OCI-LY1 (cell line): ENCODE measurements around the gene FGF14.

Experiments
- H2AFZ ChIP-seq: fragments of 200-600 bp; sonication (generic), shearing (Covaris generic); 2 replicates; pipeline ENCODE4 v1.6.0; 2014; ENCODE audit warnings: antibody characterized with exemption, mild to moderate bottlenecking, low read length
- H3F3A ChIP-seq: fragments of 200-600 bp; sonication (generic), shearing (Covaris generic); 2 replicates; pipeline ENCODE4 v1.6.0; 2014; ENCODE audit warnings: mild to moderate bottlenecking, antibody characterized with exemption, low read length, moderate library complexity; ENCODE audit not compliant: insufficient read depth
- H3K27ac ChIP-seq: fragments of 200-600 bp; sonication (generic); 2 replicates; pipeline ENCODE4 v1.5.1; 2014; ENCODE audit warnings: low read length, mixed run types, mild to moderate bottlenecking, low read depth; ENCODE audit not compliant: poor library complexity, severe bottlenecking
- H3K27me3 ChIP-seq: fragments of 200-600 bp; sonication (generic); 2 replicates; pipeline ENCODE4 v1.6.0; 2014; ENCODE audit warnings: antibody characterized with exemption, mild to moderate bottlenecking, low read length, moderate library complexity; ENCODE audit not compliant: insufficient read depth
- H3K36me3 ChIP-seq: fragments of 200-600 bp; sonication (generic); 2 replicates; pipeline ENCODE4 v1.6.1; 2014; ENCODE audit warnings: mild to moderate bottlenecking, antibody characterized with exemption, low read length, moderate library complexity, mixed read lengths; ENCODE audit not compliant: insufficient read depth
- H3K4me1 ChIP-seq: fragments of 200-600 bp; sonication (generic); 2 replicates; pipeline ENCODE4 v1.5.1; 2014; ENCODE audit warnings: mild to moderate bottlenecking, low read length, moderate library complexity; ENCODE audit not compliant: insufficient read depth, severe bottlenecking
- H3K4me2 ChIP-seq: fragments of 200-600 bp; sonication (generic), shearing (Covaris generic); 2 replicates; pipeline ENCODE4 v1.6.1; 2014; ENCODE audit warnings: low read length
- H3K4me3 ChIP-seq: fragments of 200-600 bp; sonication (generic); 2 replicates; pipeline ENCODE4 v1.5.1; 2014; ENCODE audit warnings: low read length, low read depth, mild to moderate bottlenecking, mixed read lengths; ENCODE audit not compliant: poor library complexity, severe bottlenecking
- H3K79me2 ChIP-seq: fragments of 200-600 bp; shearing (Covaris generic); 2 replicates; pipeline ENCODE4 v1.6.1; 2016; ENCODE audit warnings: mixed run types, low read length, mixed read lengths; ENCODE audit not compliant: insufficient read depth
- H3K9ac ChIP-seq: fragments of 200-600 bp; sonication (generic), shearing (Covaris generic); 2 replicates; pipeline ENCODE4 v1.6.1; 2014; ENCODE audit warnings: mild to moderate bottlenecking, low read length, mixed read lengths
- H3K9me2 ChIP-seq: fragments of 200-600 bp; sonication (generic), shearing (Covaris generic); 2 replicates; pipeline ENCODE4 v1.6.1; 2014; ENCODE audit warnings: low read depth, mild to moderate bottlenecking, low read length, mixed read lengths
- H3K9me3 ChIP-seq: fragments of 200-600 bp; shearing (Covaris generic); 2 replicates; pipeline ENCODE4 v1.6.1; 2014; ENCODE audit warnings: low read length, mixed read lengths
- H4K20me1 ChIP-seq: fragments of 200-600 bp; sonication (generic), shearing (Covaris generic); 2 replicates; pipeline ENCODE4 v1.6.0; 2016; ENCODE audit warnings: mild to moderate bottlenecking, low read length; ENCODE audit not compliant: insufficient read depth
- EZH2 ChIP-seq: fragments of 200-600 bp; sonication (generic), shearing (Covaris generic); IDR thresholded peaks from 2 replicates; pipeline ENCODE4 v1.8.0; 2017; ENCODE audit warnings: borderline replicate concordance, mixed run types, mild to moderate bottlenecking, antibody characterized with exemption, low read length, moderate library complexity, mixed read lengths
- TF ChIP-seq, protein P1 (sequence below): fragments of 200-600 bp; sonication (generic), shearing (Covaris generic); IDR thresholded peaks from 2 replicates; pipeline ENCODE4 v1.5.1; 2017; ENCODE audit warnings: mild to moderate bottlenecking, antibody characterized with exemption, low read length, moderate library complexity, mixed read lengths

FGF14 gene

DNA sequence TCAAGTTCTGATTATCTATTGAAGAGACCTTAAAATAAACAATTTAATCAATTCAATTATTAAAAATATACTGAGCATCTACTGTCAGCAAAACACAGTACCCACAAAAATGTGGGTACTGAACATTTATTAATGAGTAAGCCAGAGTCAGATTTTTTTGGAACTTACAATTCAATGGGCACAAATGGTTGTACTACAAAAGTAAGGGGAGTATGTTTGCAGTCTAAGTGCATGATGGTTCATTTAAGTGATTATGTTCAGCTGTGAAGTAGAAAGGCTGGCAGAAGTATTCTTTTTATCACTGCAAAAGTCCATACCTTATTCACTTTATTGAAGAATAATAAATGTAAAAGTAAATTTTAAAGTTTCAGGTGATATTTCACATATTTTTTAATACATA lies 27.6 kb downstream of the FGF14 start:
- H3K27me3 ChIP-seq = no peaks in the 10 kb centered on the region
- no peak overlapping the region for H3K4me2 ChIP-seq
- TF ChIP-seq, protein P1, sequence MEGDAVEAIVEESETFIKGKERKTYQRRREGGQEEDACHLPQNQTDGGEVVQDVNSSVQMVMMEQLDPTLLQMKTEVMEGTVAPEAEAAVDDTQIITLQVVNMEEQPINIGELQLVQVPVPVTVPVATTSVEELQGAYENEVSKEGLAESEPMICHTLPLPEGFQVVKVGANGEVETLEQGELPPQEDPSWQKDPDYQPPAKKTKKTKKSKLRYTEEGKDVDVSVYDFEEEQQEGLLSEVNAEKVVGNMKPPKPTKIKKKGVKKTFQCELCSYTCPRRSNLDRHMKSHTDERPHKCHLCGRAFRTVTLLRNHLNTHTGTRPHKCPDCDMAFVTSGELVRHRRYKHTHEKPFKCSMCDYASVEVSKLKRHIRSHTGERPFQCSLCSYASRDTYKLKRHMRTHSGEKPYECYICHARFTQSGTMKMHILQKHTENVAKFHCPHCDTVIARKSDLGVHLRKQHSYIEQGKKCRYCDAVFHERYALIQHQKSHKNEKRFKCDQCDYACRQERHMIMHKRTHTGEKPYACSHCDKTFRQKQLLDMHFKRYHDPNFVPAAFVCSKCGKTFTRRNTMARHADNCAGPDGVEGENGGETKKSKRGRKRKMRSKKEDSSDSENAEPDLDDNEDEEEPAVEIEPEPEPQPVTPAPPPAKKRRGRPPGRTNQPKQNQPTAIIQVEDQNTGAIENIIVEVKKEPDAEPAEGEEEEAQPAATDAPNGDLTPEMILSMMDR = no peak
- no peak for TF ChIP-seq EZH2
- H3K4me1 ChIP-seq = no peaks in the 10 kb centered on the region
- no peaks in the 10 kb centered on the region for H3K79me2 ChIP-seq
- H3K9ac ChIP-seq = no peak overlapping the region
- no peak overlapping the region for H3K27ac ChIP-seq
- H2AFZ ChIP-seq = no peak overlapping the region
- H3K9me3 ChIP-seq = no peaks in the 10 kb centered on the region
- no peaks in the 10 kb centered on the region for H4K20me1 ChIP-seq
- H3K4me3 ChIP-seq = no peak overlapping the region
- no peaks in the 10 kb centered on the region for H3K36me3 ChIP-seq
- H3K9me2 ChIP-seq = no peaks in the 10 kb centered on the region
- no peaks in the 10 kb centered on the region for H3F3A ChIP-seq

DNA sequence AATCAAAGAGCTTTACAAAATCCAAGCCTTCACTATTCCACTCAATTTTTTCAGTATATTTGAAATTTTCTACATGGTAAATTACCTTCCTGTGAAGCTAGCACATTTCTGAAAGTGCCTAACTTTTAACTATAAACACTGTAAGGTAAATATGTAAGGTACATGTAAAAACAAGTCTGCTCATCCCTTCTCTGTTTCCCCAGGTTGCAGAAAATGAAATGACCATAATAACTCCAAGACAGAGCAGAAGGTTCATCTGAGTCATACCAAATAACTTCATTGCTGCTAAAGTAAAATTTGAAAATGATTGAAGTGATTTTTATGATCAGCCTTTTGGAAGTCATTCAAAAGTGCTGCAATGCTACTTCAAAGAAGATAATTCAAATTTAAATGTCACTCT lies 28.6 kb downstream of the FGF14 start:
- TF ChIP-seq, protein P1 = no peak
- no peak for TF ChIP-seq EZH2
- H3K36me3 ChIP-seq = no peaks in the 10 kb centered on the region

GRCh38 chr13:102369302-102369701 lies 32.5 kb downstream of the FGF14 start:
- H2AFZ ChIP-seq = no peak overlapping the region

More for the DNA sequence above, 28.6 kb downstream of the FGF14 start:
- H3K4me2 ChIP-seq = no peak overlapping the region
- no peaks in the 10 kb centered on the region for H4K20me1 ChIP-seq
- H3F3A ChIP-seq = no peaks in the 10 kb centered on the region
- no peaks in the 10 kb centered on the region for H3K9me2 ChIP-seq
- H3K9me3 ChIP-seq = no peaks in the 10 kb centered on the region
- no peak overlapping the region for H2AFZ ChIP-seq
- H3K27me3 ChIP-seq = no peaks in the 10 kb centered on the region
- no peak overlapping the region for H3K27ac ChIP-seq
- H3K4me1 ChIP-seq = no peaks in the 10 kb centered on the region
- no peak overlapping the region for H3K9ac ChIP-seq
- H3K79me2 ChIP-seq = no peaks in the 10 kb centered on the region
- H3K4me3 ChIP-seq = no peak overlapping the region

More at GRCh38 chr13:102369302-102369701, 32.5 kb downstream of the FGF14 start:
- no peaks in the 10 kb centered on the region for H3K36me3 ChIP-seq
- H3K4me3 ChIP-seq = no peak overlapping the region
- H3K79me2 ChIP-seq = no peaks in the 10 kb centered on the region
- H3K27ac ChIP-seq = no peak overlapping the region
- H3K9ac ChIP-seq = no peak overlapping the region
- H3K4me1 ChIP-seq = no peaks in the 10 kb centered on the region
- H4K20me1 ChIP-seq = no peaks in the 10 kb centered on the region
- H3K9me3 ChIP-seq = no peaks in the 10 kb centered on the region
- no peaks in the 10 kb centered on the region for H3K27me3 ChIP-seq
- H3K4me2 ChIP-seq = no peak overlapping the region
- no peaks in the 10 kb centered on the region for H3F3A ChIP-seq
- TF ChIP-seq, protein P1 = no peak
- no peak for TF ChIP-seq EZH2
- H3K9me2 ChIP-seq = no peaks in the 10 kb centered on the region
